NCI-H2107 treated with DMSO at 0.1 percent for 48 hours (cell line): ENCODE results near the gene BTBD16.

ENCODE experiments used
- DNase-seq: peaks from one replicate; lab custom pipeline; 2025; ENCODE audit not compliant: unreplicated experiment; lab: John Stamatoyannopoulos, UW

Gene BTBD16

GRCh38 chr10:122363311-122363710 lies 92.2 kb downstream of the BTBD16 start:
- no peak for DNase-seq

- DNase-seq, result no peak
Measured at GRCh38 chr10:122363722-122364463, 92.8 kb downstream of the BTBD16 start.

DNA sequence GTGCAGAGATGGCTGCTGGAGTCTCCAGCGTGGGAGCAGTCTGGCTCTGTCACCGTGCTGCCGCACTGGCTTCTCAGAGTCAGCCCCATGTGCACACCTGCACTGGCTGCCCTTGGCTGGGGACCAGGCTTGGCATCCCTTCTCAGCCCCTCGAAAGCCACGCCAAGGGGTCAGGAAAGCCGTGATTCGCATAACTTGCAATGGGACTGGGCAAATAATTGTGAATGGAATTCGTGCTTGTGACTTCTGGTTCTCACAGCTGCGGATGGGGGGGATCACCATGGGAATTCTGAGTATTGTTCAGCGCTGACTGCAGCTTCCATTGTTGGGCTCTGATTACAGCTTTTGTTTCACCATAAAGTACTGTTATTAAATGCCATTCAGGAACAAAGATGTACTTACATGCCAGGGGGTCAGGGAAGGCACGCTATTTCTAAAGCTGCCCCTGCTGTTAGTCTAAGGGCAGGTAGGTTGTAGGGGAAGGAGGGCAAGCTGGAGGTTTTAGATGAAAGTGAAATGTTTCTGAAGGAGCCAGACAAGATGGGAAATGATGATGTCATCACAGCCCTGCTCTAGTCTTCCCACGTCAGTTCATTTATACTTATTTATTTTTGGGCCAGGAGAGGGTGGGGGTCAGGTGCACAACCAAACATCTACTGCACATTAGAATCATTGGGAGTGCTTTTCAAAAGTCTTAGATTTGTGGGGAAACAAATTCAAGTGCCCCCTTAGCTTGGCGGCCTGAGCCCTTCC lies 97.6 kb downstream of the BTBD16 start:
- DNase-seq, result peak; percentile 32

DNA sequence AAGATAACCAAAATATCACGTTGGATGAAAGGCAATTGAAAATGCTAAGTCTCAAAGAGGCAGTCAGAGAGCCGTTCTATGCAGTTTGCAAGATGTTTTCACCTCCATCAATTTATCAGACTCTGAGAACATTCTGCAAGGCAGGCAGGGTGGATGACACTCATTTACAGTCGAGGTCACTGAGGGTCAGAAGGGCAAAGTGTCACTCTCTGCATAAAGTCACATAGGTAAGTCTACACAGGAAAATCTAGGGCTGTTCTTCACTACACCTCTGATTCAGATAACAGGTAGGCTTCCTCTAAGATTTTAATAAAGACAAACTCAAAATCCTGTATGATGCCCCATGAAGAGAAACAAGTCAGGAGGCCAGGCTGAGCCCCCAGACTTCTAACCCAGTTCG lies 102.0 kb downstream of the BTBD16 start:
- DNase-seq, result no peak

- no peak for DNase-seq
Measured at GRCh38 chr10:122373721-122374120, 102.6 kb downstream of the BTBD16 start.

DNA sequence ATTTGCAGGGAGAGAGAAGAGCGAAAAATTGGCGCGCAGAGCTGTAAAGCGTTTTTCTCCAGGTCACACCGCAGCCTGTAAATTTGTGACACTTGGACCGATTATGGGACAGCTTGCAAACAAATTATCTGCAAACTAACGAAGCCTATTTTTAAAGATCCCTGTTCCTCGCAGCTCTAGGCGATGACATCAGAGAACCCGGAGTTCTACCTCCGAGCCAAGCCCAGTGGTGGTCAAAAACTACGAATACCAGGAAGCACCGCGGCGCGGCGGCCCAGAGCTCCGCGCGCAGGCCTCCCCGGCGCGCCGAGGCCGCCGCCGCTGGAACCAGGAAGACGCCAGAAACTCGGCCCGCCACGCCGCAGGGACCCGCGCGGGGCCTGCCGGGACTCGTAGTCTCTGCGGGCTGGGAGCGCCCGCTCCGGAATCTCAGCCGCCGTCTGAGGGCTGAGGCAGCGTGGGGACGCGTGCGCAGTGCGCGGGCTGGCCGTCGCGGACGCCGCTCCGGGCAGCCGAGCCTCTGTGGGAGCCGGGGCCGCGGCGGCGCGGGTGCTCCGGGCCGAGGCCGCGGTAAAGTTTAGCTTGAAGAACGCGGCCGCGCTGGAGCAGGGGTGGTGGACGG lies 103.3 kb downstream of the BTBD16 start, which contains the start of gene PLEKHA1:
TSS of gene PLEKHA1 (plus strand) at position 472 of the 622 bp plus-strand sequence. CDS start 18,493 bp downstream, outside the sequence.
- DNase-seq, result peak; percentile 75

DNA sequence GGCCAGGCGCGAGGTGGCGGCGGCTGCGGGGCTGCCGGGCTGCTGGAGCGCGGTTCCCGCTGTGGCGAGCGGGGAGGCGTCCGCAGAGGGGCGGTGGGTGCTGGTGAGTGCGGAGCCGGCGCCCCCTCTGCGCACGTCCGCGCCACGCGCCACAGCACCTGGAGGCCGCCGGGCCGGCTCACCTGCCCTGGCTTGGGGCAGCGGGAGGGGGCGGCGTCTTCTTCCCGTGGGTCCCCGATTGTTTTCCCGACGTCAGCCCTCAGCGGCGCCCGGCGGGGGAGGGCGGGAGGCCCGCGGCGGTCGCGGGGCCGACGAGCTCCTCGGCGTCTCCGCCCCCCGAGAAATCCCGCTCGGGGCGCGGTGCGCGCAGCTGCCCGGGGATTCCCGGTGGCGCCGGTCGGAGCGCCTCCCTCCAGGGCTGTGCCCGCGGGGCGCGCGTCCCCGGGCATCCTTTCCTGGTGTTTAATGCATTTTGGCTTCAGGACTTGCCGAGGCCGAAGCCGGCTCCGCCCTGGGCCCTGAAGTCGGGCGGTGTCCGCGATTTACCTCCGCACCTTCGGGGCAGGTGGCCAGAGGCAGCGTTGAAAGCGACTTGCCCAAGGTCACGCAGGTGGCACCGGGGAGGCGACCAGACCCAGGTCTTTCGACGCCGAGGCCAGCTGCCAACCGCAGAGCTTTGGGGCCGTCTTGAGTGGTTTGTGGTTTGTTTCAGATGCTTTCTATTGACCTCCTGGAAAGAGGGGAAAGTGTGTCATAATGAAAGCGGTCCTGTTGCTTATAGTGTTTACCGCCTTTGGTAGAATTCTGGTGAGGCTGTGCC lies 104.0 kb downstream of the BTBD16 start:
- peak; percentile 33 for DNase-seq

GRCh38 chr10:122375679-122376160 lies 104.6 kb downstream of the BTBD16 start:
- DNase-seq, result no peak

GRCh38 chr10:122376364-122376961 lies 105.4 kb downstream of the BTBD16 start:
- DNase-seq, result no peak

DNA sequence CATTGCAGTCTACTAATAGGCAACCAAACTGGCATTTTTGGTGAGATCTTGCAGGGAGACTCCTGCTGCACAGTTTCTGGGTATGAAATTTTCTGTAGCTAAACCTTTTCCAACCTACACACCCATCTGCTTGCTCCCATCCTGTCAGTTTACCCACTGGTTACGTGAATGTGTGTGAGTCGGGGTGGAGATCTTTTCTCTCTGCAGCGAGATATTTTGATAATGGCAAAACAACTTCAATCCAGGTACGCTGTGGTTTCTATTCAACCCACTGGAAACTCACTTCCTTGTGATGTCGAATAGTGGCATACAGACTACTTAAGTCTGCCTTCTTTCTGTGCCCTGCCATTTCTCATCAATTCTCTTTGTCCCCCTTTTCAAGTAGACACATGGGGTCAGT lies 107.9 kb downstream of the BTBD16 start:
- no peak for DNase-seq

DNA sequence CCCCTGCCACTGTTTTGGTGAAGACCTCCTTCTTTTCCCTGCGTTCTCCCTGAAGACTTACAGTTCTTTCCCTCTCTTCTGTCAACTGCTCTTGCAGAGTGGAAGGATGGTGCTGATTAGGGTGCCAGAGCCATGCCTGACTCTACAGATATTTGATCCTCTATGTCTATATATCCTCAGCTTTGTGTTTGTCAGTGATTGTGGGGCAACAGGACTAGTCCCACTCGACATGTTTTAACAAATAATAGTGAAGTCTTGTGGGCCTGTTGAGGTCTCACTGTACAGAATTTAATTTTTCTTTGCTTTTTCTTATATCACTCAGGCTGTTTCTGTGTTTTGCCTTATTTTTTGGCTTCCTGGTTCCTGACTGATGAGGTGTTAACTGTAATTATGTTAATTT lies 108.4 kb downstream of the BTBD16 start:
- DNase-seq, result no peak

GRCh38 chr10:122380703-122381102 lies 109.6 kb downstream of the BTBD16 start:
- no peak for DNase-seq

DNA sequence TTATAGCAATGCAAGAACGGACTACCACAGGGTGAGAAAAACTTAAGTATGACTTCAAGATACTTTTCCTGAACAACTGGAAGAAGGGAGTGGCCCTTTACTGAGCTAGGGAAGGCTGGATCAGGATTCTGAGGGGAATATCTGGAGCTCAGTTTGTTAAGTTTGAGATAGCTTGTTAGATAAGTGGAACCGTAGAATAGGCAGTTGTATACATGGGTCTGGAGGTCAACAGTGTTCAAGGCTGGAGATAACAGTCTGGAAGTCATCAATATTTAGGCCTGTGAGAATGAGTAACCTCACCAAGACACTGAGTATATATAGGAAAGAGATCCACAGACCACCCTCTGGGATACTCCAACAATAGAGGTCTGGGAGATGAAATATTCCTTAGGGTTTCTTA lies 110.6 kb downstream of the BTBD16 start:
- no peak for DNase-seq

GRCh38 chr10:122386514-122386913 lies 115.4 kb downstream of the BTBD16 start:
- DNase-seq, result no peak

GRCh38 chr10:122387572-122387971 lies 116.5 kb downstream of the BTBD16 start:
- DNase-seq, result no peak
